HepG2 (cell line): Measurements from ENCODE around the gene LAMTOR2. TPM values are rescaled to one million over a fixed set of nuclear protein-coding genes. Genes with fewer than 3 reads are reported as not detected.

Experiments
- ATF7 ChIP-seq, 2 experiments: fragments of 450-650 bp in 1 of 2; sonication (generic) in 1 of 2; formaldehyde crosslinking in 1 of 2; IDR thresholded peaks; 2 replicates each; pipeline versions ENCODE4 v1.4.0 to v1.6.1; 2016 to 2020; ENCODE audit warnings: antibody characterized with exemption in 1 of 2, mild to moderate bottlenecking in 1 of 2, missing genetic modification reagents in 1 of 2
- BRD4 ChIP-seq: sonication (generic); formaldehyde crosslinking; IDR thresholded peaks from 2 replicates; pipeline ENCODE4 v1.4.0; 2020; ENCODE audit warnings: missing genetic modification reagents
- CHD4 ChIP-seq: fragments of 200-600 bp; sonication (generic); IDR thresholded peaks from 2 replicates; pipeline ENCODE4 v1.7.0; 2017; ENCODE audit warnings: mild to moderate bottlenecking, low read length, borderline replicate concordance
- DRAP1 ChIP-seq: IDR thresholded peaks from 2 replicates; pipeline ENCODE4 v1.6.1; 2016; ENCODE audit warnings: missing genetic modification reagents, missing compliant biosample characterization
- FIP1L1 ChIP-seq: fragments of 200-400 bp; formaldehyde crosslinking; IDR thresholded peaks from 2 replicates; pipeline ENCODE4 v1.6.1; 2018; ENCODE audit warnings: low read depth, mild to moderate bottlenecking, low read length, moderate library complexity, borderline replicate concordance; ENCODE audit not compliant: insufficient read depth
- GATAD1 ChIP-seq: IDR thresholded peaks from 2 replicates; pipeline ENCODE4 v1.6.1; 2016; ENCODE audit warnings: missing genetic modification reagents, missing compliant biosample characterization
- KIAA2018 ChIP-seq: sonication (generic); formaldehyde crosslinking; IDR thresholded peaks from 2 replicates; pipeline ENCODE4 v1.5.0; 2020; ENCODE audit warnings: mild to moderate bottlenecking, missing genetic modification reagents, borderline replicate concordance
- NCOA2 ChIP-seq: sonication (generic); formaldehyde crosslinking; IDR thresholded peaks from 2 replicates; pipeline ENCODE4 v1.8.0; 2022; ENCODE audit warnings: inconsistent platforms
- TBP ChIP-seq: sonication (generic); formaldehyde crosslinking; IDR thresholded peaks from 2 replicates; pipeline ENCODE4 v1.5.0; 2020; ENCODE audit warnings: missing genetic modification reagents
- TBX2 ChIP-seq: sonication (generic); formaldehyde crosslinking; IDR thresholded peaks from 2 replicates; pipeline ENCODE4 v1.5.0; 2020; ENCODE audit warnings: missing genetic modification reagents, mild to moderate bottlenecking, borderline replicate concordance
- TRIM22 ChIP-seq: fragments of 450-650 bp; IDR thresholded peaks from 2 replicates; pipeline ENCODE4 v1.6.1; 2017
- ZBTB21 ChIP-seq: sonication (generic); formaldehyde crosslinking; IDR thresholded peaks from 2 replicates; pipeline ENCODE4 v1.4.0; 2020; ENCODE audit warnings: missing genetic modification reagents
- ZFP36 ChIP-seq: fragments of 150-350 bp; IDR thresholded peaks from 2 replicates; pipeline ENCODE4 v1.6.1; 2018; ENCODE audit warnings: borderline replicate concordance, low read length, low read depth; ENCODE audit not compliant: partially characterized antibody
- ZNF282 ChIP-seq: fragments of 450-650 bp; IDR thresholded peaks from 2 replicates; pipeline ENCODE4 v1.6.1; 2018; ENCODE audit not compliant: partially characterized antibody
- polyA plus RNA-seq, 8 experiments: library from polyadenylated mRNA; depleted of rRNA in 3 of 8; stranded (reverse) in 7 of 8; unstranded in 1 of 8; fragments of >200 nt; fragmentation: Illumina TruSeq in 4 of 8; extraction: Trizol in 4 of 8; gene quantifications; 2 replicates each; pipeline versions ENCODE4 v1.2.1 to v1.2.3, GENCODE V29; 2011 to 2016; ENCODE audit warnings: low read depth in 4 of 8, missing spikeins in 1 of 8, mixed read lengths in 1 of 8; ENCODE audit not compliant: insufficient read depth in 1 of 8
- total RNA-seq, 5 experiments: library from RNA; depleted of rRNA; stranded (reverse); fragments of >200 nt; fragmentation: Illumina TruSeq; extraction: Trizol; gene quantifications; 2 replicates each; pipeline ENCODE4 v1.2.3, GENCODE V29; 2016; ENCODE audit warnings: low read depth in 1 of 5

LAMTOR2 gene
- total and polyA plus RNA-seq, 2 of the 13 experiments (the other 11 are each of a cell fraction or from before 2014, with no cell fraction given): 36.5 to 66.4 TPM

GRCh38 chr1:156055281-156056048 is 883 bp downstream of the LAMTOR2 start (continued):
- TF ChIP-seq FIP1L1 (no peak), ZFP36 (no peak), TRIM22 (no peak), ATF7 (IDR thresholded peaks at IDR 0.05) (no peak), ATF7 (CRISPR knock-in tag; IDR thresholded peaks at IDR 0.05) (0 out of 2 replicates have a peak, but pooled peaks have one; percentile 2), ZBTB21 (CRISPR knock-in tag) (no peak), DRAP1 (CRISPR knock-in tag) (no peak), TBP (CRISPR knock-in tag) (no peak), BRD4 (CRISPR knock-in tag) (no peak), CHD4 (no peak), KIAA2018 (no peak), TBX2 (CRISPR knock-in tag) (no peak), GATAD1 (CRISPR knock-in tag) (no peak), ZNF282 (no peak), NCOA2 (no peak)
